SK-N-SH (cell line): ENCODE results near the gene KMT5B. TPM values are rescaled to one million over a fixed set of nuclear protein-coding genes. Genes with fewer than 3 reads are reported as not detected.

Source experiments
- CTCF ChIA-PET: fragments of 300-600, 350-600 bp; formaldehyde crosslinking; extraction: SDS; loops from one replicate; lab custom pipeline; 2021; lab: Yijun Ruan, JAX
- POLR2A ChIA-PET: fragments of 350-600 bp; sonication (Branson Sonifier 250); formaldehyde crosslinking; extraction: SDS; loops from one replicate; lab custom pipeline; 2020; ENCODE audit warnings: antibody characterized with exemption, inconsistent platforms; lab: Yijun Ruan, JAX
- DNase-seq: peaks from one replicate; pipeline ENCODE4 v3.0.0; 2012
- H2AFZ ChIP-seq: fragments of 200-600 bp; sonication (generic); 2 replicates; pipeline ENCODE4 v1.8.1; 2016; ENCODE audit warnings: antibody characterized with exemption, mild to moderate bottlenecking, low read depth
- H3F3A ChIP-seq: fragments of 200-600 bp; sonication (generic); replicated peaks from 2 replicates; pipeline ENCODE3; 2016; ENCODE audit warnings: antibody characterized with exemption, mild to moderate bottlenecking; ENCODE audit not compliant: insufficient read depth
- H3K27ac ChIP-seq, 2 experiments: fragments of 200-500 bp in 1 of 2; fragments of 200-600 bp in 1 of 2; sonication (Bioruptor generic) in 1 of 2; sonication (generic), shearing (Covaris generic) in 1 of 2; 2 replicates each; pipeline versions ENCODE4 v1.5.1 to v1.6.1; 2014 to 2016; ENCODE audit warnings: low read depth in 2 of 2, inconsistent platforms in 1 of 2, low read length in 1 of 2, mild to moderate bottlenecking in 1 of 2, mixed read lengths in 1 of 2
- H3K27me3 ChIP-seq: fragments of 200-600 bp; sonication (generic), shearing (Covaris generic); 2 replicates; pipeline ENCODE4 v1.6.1; 2016; ENCODE audit warnings: mixed run types; ENCODE audit not compliant: insufficient read depth
- H3K36me3 ChIP-seq, 2 experiments: fragments of 200-500 bp in 1 of 2; fragments of 200-600 bp in 1 of 2; sonication (Bioruptor generic) in 1 of 2; sonication (generic) in 1 of 2; replicated peaks in 1 of 2; 2 replicates each; pipeline versions ENCODE3 to v1.5.1; 2014 to 2016; ENCODE audit warnings: low read length in 1 of 2, mild to moderate bottlenecking in 1 of 2; ENCODE audit not compliant: insufficient read depth in 2 of 2, control insufficient read depth in 1 of 2
- H3K4me1 ChIP-seq, 2 experiments: fragments of 200-500 bp in 1 of 2; fragments of 200-600 bp in 1 of 2; sonication (Bioruptor generic) in 1 of 2; sonication (generic), shearing (Covaris generic) in 1 of 2; 2 replicates each; pipeline versions ENCODE4 v1.5.1 to v1.6.1; 2014 to 2016; ENCODE audit warnings: low read depth in 1 of 2, low read length in 1 of 2, mixed run types in 1 of 2; ENCODE audit not compliant: insufficient read depth in 2 of 2, control insufficient read depth in 1 of 2
- H3K4me2 ChIP-seq: fragments of 200-600 bp; sonication (generic), shearing (Covaris generic); 2 replicates; pipeline ENCODE4 v1.6.1; 2017; ENCODE audit warnings: mixed run types
- H3K4me3 ChIP-seq, 2 experiments: fragments of 200-500 bp in 1 of 2; fragments of 200-600 bp in 1 of 2; sonication (Bioruptor generic) in 1 of 2; sonication (generic), shearing (Covaris generic) in 1 of 2; 2 replicates each; pipeline versions ENCODE4 v1.5.1 to v1.8.1; 2014 to 2016; ENCODE audit warnings: low read depth in 2 of 2, inconsistent platforms in 1 of 2, low read length in 1 of 2, mild to moderate bottlenecking in 1 of 2, mixed read lengths in 1 of 2, moderate library complexity in 1 of 2
- H3K79me2 ChIP-seq: fragments of 200-600 bp; sonication (generic); 2 replicates; pipeline ENCODE4 v1.8.1; 2017; ENCODE audit warnings: mild to moderate bottlenecking; ENCODE audit not compliant: insufficient read depth
- H3K9ac ChIP-seq: fragments of 200-600 bp; sonication (generic); 2 replicates; pipeline ENCODE4 v1.6.1; 2017; ENCODE audit warnings: mixed run types
- H3K9me2 ChIP-seq: fragments of 200-600 bp; sonication (generic); 2 replicates; pipeline ENCODE4 v1.6.1; 2017; ENCODE audit warnings: mixed run types
- H3K9me3 ChIP-seq: fragments of 200-600 bp; sonication (generic); 2 replicates; pipeline ENCODE4 v1.6.1; 2017; ENCODE audit warnings: mixed run types, mild to moderate bottlenecking, moderate library complexity
- H4K20me1 ChIP-seq: fragments of 200-600 bp; sonication (generic); 2 replicates; pipeline ENCODE4 v1.6.1; 2017; ENCODE audit warnings: mild to moderate bottlenecking, mixed run types; ENCODE audit not compliant: insufficient read depth
- EP300 ChIP-seq, 2 experiments: IDR thresholded peaks; 2 replicates each; pipeline versions ENCODE4 v1.4.0 to v1.6.1; 2012; ENCODE audit warnings: borderline replicate concordance in 1 of 2, low read depth in 1 of 2, low read length in 1 of 2
- EZH2phosphoT487 ChIP-seq: fragments of 200-600 bp; sonication (generic); IDR thresholded peaks from 2 replicates; pipeline ENCODE4 v1.6.1; 2017; ENCODE audit warnings: low read depth, mixed run types, mild to moderate bottlenecking, antibody characterized with exemption, moderate library complexity, borderline replicate concordance
- FOXJ3 ChIP-seq: sonication (generic); formaldehyde crosslinking; IDR thresholded peaks from 2 replicates; pipeline ENCODE4 v1.5.1; 2020; ENCODE audit warnings: mild to moderate bottlenecking, missing genetic modification reagents
- GABPA ChIP-seq: IDR thresholded peaks from 2 replicates; pipeline ENCODE4 v1.4.0; 2012; ENCODE audit warnings: low read depth, mild to moderate bottlenecking
- GATA2 ChIP-seq: sonication (generic); formaldehyde crosslinking; IDR thresholded peaks from 2 replicates; pipeline ENCODE4 v1.5.0; 2020; ENCODE audit warnings: mild to moderate bottlenecking, missing genetic modification reagents
- MEF2A ChIP-seq: IDR thresholded peaks from 2 replicates; pipeline ENCODE4 v1.4.0; 2012; ENCODE audit warnings: low read depth, borderline replicate concordance
- POLR2AphosphoS5 ChIP-seq: IDR thresholded peaks from 2 replicates; pipeline ENCODE4 v1.6.1; 2012; ENCODE audit warnings: low read depth, low read length
- RCOR1 ChIP-seq: fragments of 150-350 bp; IDR thresholded peaks from 2 replicates; pipeline ENCODE4 v1.6.1; 2017; ENCODE audit warnings: antibody characterized with exemption, low read length
- SMC3 ChIP-seq: IDR thresholded peaks from 2 replicates; pipeline ENCODE4 v1.6.1; 2012; ENCODE audit warnings: low read depth, low read length, improper control_type of control experiment
- TAF1 ChIP-seq: IDR thresholded peaks from 2 replicates; pipeline ENCODE4 v1.6.1; 2012; ENCODE audit warnings: low read depth, mild to moderate bottlenecking, low read length, moderate library complexity, borderline replicate concordance
- YY1 ChIP-seq: IDR thresholded peaks from 2 replicates; pipeline ENCODE4 v1.4.0; 2012; ENCODE audit warnings: low read depth, mild to moderate bottlenecking
- WGBS: methylation state at CpG from one replicate; pipeline ENCODE4 v1.1.6; 2017; ENCODE audit warnings: low lambda C conversion rate; 5-methylcytosine and 5-hydroxymethylcytosine counted together
- polyA plus RNA-seq, 3 experiments: library from polyadenylated mRNA; depleted of rRNA; stranded (reverse); fragments of >200 nt; gene quantifications; 2 replicates each; pipeline ENCODE4 v1.2.3, GENCODE V29; 2012
- TF ChIP-seq, protein P1 (sequence below): IDR thresholded peaks from 2 replicates; pipeline ENCODE4 v1.4.0; 2012; ENCODE audit warnings: low read depth
- TF ChIP-seq, protein P2 (sequence below): fragments of 150-350 bp; IDR thresholded peaks from 2 replicates; pipeline ENCODE4 v1.6.1; 2017; ENCODE audit warnings: antibody characterized with exemption, low read length, low read depth, borderline replicate concordance
- TF ChIP-seq, protein P3 (sequence below): IDR thresholded peaks from 2 replicates; pipeline ENCODE4 v1.4.0; 2012; ENCODE audit warnings: low read depth, borderline replicate concordance
- TF ChIP-seq, protein P4 (sequence below): fragments of 200-600 bp; sonication (generic); IDR thresholded peaks from 2 replicates; pipeline ENCODE4 v1.6.1; 2017; ENCODE audit warnings: antibody characterized with exemption, mild to moderate bottlenecking, moderate library complexity

Gene KMT5B
- polyA plus RNA-seq, 1 of the 3 experiments (the other 2 are of a cell fraction) = 10.4 TPM

DNA sequence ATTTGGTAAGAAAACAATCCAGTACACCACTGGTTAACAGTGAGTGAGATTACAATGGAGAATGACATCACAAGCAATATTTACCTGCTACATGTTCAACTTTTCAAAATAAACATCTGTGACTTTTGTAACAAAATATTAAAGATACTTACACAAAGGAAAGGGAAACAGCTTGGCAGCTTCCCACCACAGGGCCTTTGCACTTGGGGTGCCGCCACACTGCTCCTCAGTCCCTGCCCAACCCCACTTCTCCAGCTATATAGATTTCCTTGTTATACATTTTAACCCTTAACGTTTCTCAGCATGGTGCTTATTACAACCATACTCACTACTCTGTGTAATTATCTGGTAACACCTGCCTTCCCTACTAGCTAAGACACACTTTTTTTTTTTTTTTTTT, 10.9 kb downstream of the KMT5B start:
- Histone ChIP-seq H3K79me2 (peaks cover 100% of the 10 kb centered on the region), H3K4me1 (peaks cover 0 to 9% of the 10 kb centered on the region in 2 experiments; a peak in 2 of 4 replicates), H2AFZ (no peak overlapping the region), H3K27ac (no peak overlapping the region), H3F3A (no peaks in the 10 kb centered on the region), H3K9me2 (no peaks in the 10 kb centered on the region), H3K9me3 (no peaks in the 10 kb centered on the region), H3K4me2 (no peak overlapping the region), H3K4me3 (no peak overlapping the region), H3K36me3 (peaks cover 0 to 6% of the 10 kb centered on the region in 2 experiments), H4K20me1 (peaks cover 100% of the 10 kb centered on the region), H3K9ac (no peak overlapping the region), H3K27me3 (no peaks in the 10 kb centered on the region)
- WGBS = 90% methylated on average over 2 of the region's 2 CpGs
- TF ChIP-seq, protein P1, sequence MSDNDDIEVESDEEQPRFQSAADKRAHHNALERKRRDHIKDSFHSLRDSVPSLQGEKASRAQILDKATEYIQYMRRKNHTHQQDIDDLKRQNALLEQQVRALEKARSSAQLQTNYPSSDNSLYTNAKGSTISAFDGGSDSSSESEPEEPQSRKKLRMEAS = no peak
- TF ChIP-seq GABPA = no peak
- TF ChIP-seq SMC3 = no peak
- TF ChIP-seq MEF2A = no peak
- no peak for TF ChIP-seq TAF1
- no peak for TF ChIP-seq EP300 (IDR thresholded peaks at IDR 0.05; ENCODE audit: borderline replicate concordance in 1 of 2, low read depth in 1 of 2, low read length in 1 of 2)
- no peak for TF ChIP-seq FOXJ3 (CRISPR knock-in tag)
- TF ChIP-seq, protein P2, sequence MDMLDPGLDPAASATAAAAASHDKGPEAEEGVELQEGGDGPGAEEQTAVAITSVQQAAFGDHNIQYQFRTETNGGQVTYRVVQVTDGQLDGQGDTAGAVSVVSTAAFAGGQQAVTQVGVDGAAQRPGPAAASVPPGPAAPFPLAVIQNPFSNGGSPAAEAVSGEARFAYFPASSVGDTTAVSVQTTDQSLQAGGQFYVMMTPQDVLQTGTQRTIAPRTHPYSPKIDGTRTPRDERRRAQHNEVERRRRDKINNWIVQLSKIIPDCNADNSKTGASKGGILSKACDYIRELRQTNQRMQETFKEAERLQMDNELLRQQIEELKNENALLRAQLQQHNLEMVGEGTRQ = no peak
- TF ChIP-seq YY1 = no peak
- TF ChIP-seq, protein P3, sequence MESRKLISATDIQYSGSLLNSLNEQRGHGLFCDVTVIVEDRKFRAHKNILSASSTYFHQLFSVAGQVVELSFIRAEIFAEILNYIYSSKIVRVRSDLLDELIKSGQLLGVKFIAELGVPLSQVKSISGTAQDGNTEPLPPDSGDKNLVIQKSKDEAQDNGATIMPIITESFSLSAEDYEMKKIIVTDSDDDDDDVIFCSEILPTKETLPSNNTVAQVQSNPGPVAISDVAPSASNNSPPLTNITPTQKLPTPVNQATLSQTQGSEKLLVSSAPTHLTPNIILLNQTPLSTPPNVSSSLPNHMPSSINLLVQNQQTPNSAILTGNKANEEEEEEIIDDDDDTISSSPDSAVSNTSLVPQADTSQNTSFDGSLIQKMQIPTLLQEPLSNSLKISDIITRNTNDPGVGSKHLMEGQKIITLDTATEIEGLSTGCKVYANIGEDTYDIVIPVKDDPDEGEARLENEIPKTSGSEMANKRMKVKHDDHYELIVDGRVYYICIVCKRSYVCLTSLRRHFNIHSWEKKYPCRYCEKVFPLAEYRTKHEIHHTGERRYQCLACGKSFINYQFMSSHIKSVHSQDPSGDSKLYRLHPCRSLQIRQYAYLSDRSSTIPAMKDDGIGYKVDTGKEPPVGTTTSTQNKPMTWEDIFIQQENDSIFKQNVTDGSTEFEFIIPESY = no peak
- TF ChIP-seq RCOR1 = no peak
- TF ChIP-seq EZH2phosphoT487 = no peak
- no peak for TF ChIP-seq GATA2
- TF ChIP-seq POLR2AphosphoS5 = no peak
- TF ChIP-seq, protein P4, sequence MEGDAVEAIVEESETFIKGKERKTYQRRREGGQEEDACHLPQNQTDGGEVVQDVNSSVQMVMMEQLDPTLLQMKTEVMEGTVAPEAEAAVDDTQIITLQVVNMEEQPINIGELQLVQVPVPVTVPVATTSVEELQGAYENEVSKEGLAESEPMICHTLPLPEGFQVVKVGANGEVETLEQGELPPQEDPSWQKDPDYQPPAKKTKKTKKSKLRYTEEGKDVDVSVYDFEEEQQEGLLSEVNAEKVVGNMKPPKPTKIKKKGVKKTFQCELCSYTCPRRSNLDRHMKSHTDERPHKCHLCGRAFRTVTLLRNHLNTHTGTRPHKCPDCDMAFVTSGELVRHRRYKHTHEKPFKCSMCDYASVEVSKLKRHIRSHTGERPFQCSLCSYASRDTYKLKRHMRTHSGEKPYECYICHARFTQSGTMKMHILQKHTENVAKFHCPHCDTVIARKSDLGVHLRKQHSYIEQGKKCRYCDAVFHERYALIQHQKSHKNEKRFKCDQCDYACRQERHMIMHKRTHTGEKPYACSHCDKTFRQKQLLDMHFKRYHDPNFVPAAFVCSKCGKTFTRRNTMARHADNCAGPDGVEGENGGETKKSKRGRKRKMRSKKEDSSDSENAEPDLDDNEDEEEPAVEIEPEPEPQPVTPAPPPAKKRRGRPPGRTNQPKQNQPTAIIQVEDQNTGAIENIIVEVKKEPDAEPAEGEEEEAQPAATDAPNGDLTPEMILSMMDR = no peak
- DNase-seq = no peak
- ChIA-PET POLR2A (no interaction called here), CTCF (no interaction called here)
